Measurements from ENCODE around the gene ZNF668.

DNA sequence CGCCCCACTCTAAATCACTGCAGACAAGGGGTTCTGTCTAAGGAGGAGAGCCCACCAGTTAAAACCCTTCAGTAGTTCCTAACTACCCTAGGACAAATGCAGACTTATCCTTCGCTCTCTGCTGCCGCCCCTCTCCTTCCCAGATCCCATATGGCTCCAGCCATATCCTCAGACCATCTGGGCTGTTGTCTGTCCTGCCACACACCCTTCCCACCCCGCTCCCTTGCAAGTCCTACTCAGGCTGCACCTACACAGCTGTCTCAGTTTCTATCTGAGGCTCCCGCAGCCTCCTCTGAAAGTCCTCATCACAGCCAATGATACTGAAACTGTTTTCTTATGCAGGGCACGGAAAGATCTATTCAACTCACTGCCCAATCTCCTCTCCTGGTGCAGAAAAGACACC lies 33.4 kb upstream of the ZNF668 start:
- TF ChIP-seq REST (IDR thresholded peaks at IDR 0.05; ENCODE audit: insufficient read depth in 1 of 2, low read depth in 2 of 2, low read length in 1 of 2) = no peak
- TF ChIP-seq CTCF (IDR thresholded peaks at IDR 0.05) = no peak
- no peak for TF ChIP-seq POLR2AphosphoS5 (IDR thresholded peaks at IDR 0.05; ENCODE audit: low read depth, low read length)
- no peak for TF ChIP-seq SIN3A (IDR thresholded peaks at IDR 0.05; ENCODE audit: borderline replicate concordance, insufficient read depth, low read depth, low read length)

Data from Panc1 (cell line).